HEK293T (cell line): ENCODE results near the gene CTNNA3.
A peak's percentile ranks its signal among the peaks of the same experiment; 100 is the strongest.

Experiments
- CTCF ChIA-PET: fragments of 350-600 bp; formaldehyde crosslinking; extraction: SDS; loops from one replicate; lab custom pipeline; 2021; ENCODE audit warnings: antibody characterized with exemption, inconsistent platforms; lab: Yijun Ruan, JAX
- POLR2A ChIA-PET: fragments of 350-600 bp; formaldehyde crosslinking; extraction: SDS; loops from one replicate; lab custom pipeline; 2020; ENCODE audit warnings: antibody characterized with exemption, inconsistent platforms; lab: Yijun Ruan, JAX
- DNase-seq: peaks from one replicate; pipeline ENCODE4 v3.0.0; 2012; ENCODE audit warnings: mixed read lengths; ENCODE audit errors: extremely low spot score
- ARNT ChIP-seq: fragments of 450-650 bp; IDR thresholded peaks from 2 replicates; pipeline ENCODE4 v1.6.1; 2017; ENCODE audit warnings: mild to moderate bottlenecking
- BHLHE40 ChIP-seq: fragments of 450-650 bp; IDR thresholded peaks from 2 replicates; pipeline ENCODE4 v1.6.1; 2016; ENCODE audit warnings: mild to moderate bottlenecking, moderate library complexity, borderline replicate concordance
- CTBP1 ChIP-seq: fragments of 450-650 bp; IDR thresholded peaks from 2 replicates; pipeline ENCODE4 v1.6.1; 2016; ENCODE audit warnings: borderline replicate concordance
- ELF4 ChIP-seq: fragments of 450-650 bp; IDR thresholded peaks from 2 replicates; pipeline ENCODE4 v1.6.1; 2017; ENCODE audit warnings: antibody characterized with exemption
- FOXA1 ChIP-seq: fragments of 450-650 bp; IDR thresholded peaks from 2 replicates; pipeline ENCODE4 v1.6.1; 2016; ENCODE audit warnings: mild to moderate bottlenecking
- FOXK2 ChIP-seq: fragments of 450-650 bp; IDR thresholded peaks from 2 replicates; pipeline ENCODE4 v1.6.1; 2016; ENCODE audit warnings: mild to moderate bottlenecking
- FOXM1 ChIP-seq: fragments of 450-650 bp; IDR thresholded peaks from 2 replicates; pipeline ENCODE4 v1.6.1; 2017; ENCODE audit warnings: mild to moderate bottlenecking, borderline replicate concordance
- HDGF ChIP-seq: fragments of 450-650 bp; IDR thresholded peaks from 2 replicates; pipeline ENCODE4 v1.6.1; 2017; ENCODE audit warnings: antibody characterized with exemption, borderline replicate concordance
- L3MBTL2 ChIP-seq: fragments of 450-650 bp; conservative IDR thresholded peaks from 2 replicates; pipeline ENCODE4 v1.6.1; 2016; ENCODE audit warnings: mild to moderate bottlenecking
- LEF1 ChIP-seq: fragments of 450-650 bp; IDR thresholded peaks from 2 replicates; pipeline ENCODE4 v1.6.1; 2017; ENCODE audit warnings: mild to moderate bottlenecking, borderline replicate concordance
- NFRKB ChIP-seq: fragments of 450-650 bp; IDR thresholded peaks from 2 replicates; pipeline ENCODE4 v1.6.1; 2016; ENCODE audit warnings: mild to moderate bottlenecking, moderate library complexity
- PKNOX1 ChIP-seq: fragments of 450-650 bp; IDR thresholded peaks from 2 replicates; pipeline ENCODE4 v1.6.1; 2016
- SP1 ChIP-seq: fragments of 450-650 bp; IDR thresholded peaks from 2 replicates; pipeline ENCODE4 v1.6.1; 2017
- SUZ12 ChIP-seq: fragments of 450-650 bp; IDR thresholded peaks from 2 replicates; pipeline ENCODE4 v1.6.1; 2016; ENCODE audit warnings: mild to moderate bottlenecking
- TARDBP ChIP-seq: fragments of 450-650 bp; IDR thresholded peaks from 2 replicates; pipeline ENCODE4 v1.6.1; 2016
- ZNF384 ChIP-seq: fragments of 450-650 bp; IDR thresholded peaks from 2 replicates; pipeline ENCODE4 v1.6.1; 2016

CTNNA3 gene

DNA sequence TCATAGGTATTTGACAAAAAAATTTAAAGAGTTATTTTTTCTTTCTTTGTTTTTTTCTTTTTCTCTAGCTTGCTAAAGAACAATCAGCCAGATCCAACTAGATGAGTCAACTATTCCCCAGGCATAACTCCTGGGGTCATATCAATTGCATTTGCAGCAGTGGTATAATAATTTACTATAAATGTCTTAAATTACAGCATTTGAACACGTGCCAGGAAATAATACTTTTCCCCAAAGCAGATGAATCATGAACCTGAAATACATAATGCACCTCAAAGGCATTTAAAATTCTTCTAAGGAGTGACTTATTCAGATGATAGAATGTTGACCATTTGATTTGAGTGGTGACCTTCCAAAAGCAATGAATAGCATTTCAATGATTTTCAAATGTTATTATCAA is 580.0 kb downstream of the CTNNA3 start:
- ChIA-PET CTCF (no interaction called here), POLR2A (no interaction called here)
- TF ChIP-seq SP1: no peak
- TF ChIP-seq ELF4: no peak
- no peak for TF ChIP-seq L3MBTL2
- no peak for TF ChIP-seq FOXM1
- TF ChIP-seq SUZ12: no peak
- TF ChIP-seq LEF1: no peak
- no peak for TF ChIP-seq HDGF
- TF ChIP-seq ARNT: no peak
- TF ChIP-seq FOXA1: no peak
- TF ChIP-seq PKNOX1: no peak
- no peak for TF ChIP-seq BHLHE40
- TF ChIP-seq CTBP1: no peak
- TF ChIP-seq ZNF384: no peak
- TF ChIP-seq NFRKB: no peak
- TF ChIP-seq FOXK2: no peak
- DNase-seq: no peak

DNA sequence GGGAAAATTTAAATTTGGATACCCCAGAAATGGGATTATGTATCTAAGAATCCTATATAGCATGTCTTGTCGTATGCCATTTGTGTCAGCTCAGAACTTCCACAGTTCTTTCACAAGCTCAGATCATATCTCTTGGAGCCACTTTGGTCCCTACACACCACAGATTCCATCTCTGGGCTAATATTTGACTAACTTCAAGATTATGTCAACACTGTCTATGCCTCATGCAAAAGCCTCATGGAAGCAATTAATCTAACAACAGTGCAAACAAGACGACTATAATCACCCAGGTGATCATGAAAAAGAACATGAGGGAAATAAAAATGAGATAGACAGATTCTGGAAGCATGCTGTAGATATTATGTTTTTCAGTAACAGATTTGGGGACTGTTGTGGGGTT is 581.0 kb downstream of the CTNNA3 start:
- POLR2A ChIA-PET: no interaction called here

GRCh38 chr10:67112765-67113164 is 583.2 kb downstream of the CTNNA3 start:
- no peak for DNase-seq
- CTCF ChIA-PET: no interaction called here
- no peak for TF ChIP-seq FOXM1
- no peak for TF ChIP-seq TARDBP
- no peak for TF ChIP-seq FOXK2
- TF ChIP-seq ELF4: no peak
- POLR2A ChIA-PET: no interaction called here

More for the DNA sequence above, 581.0 kb downstream of the CTNNA3 start:
- CTCF ChIA-PET: no interaction called here
- DNase-seq: no peak
- no peak for TF ChIP-seq FOXK2
- TF ChIP-seq CTBP1: no peak
- no peak for TF ChIP-seq FOXM1
- no peak for TF ChIP-seq ARNT

GRCh38 chr10:67110286-67110685 is 585.7 kb downstream of the CTNNA3 start:
- CTCF ChIA-PET: no interaction called here
- TF ChIP-seq ELF4 (no peak), HDGF (no peak), BHLHE40 (no peak), LEF1 (no peak), ARNT (no peak), SP1 (no peak), NFRKB (no peak), SUZ12 (no peak), FOXA1 (no peak), FOXK2 (no peak), ZNF384 (no peak), L3MBTL2 (no peak), TARDBP (no peak), CTBP1 (no peak), FOXM1 (no peak), PKNOX1 (no peak)
- DNase-seq: peak; percentile 9
- POLR2A ChIA-PET: no interaction called here

GRCh38 chr10:67107670-67108069 is 588.3 kb downstream of the CTNNA3 start:
- ChIA-PET CTCF (no interaction called here), POLR2A (no interaction called here)
- no peak for DNase-seq
- no peak for TF ChIP-seq FOXK2
- no peak for TF ChIP-seq SUZ12
- no peak for TF ChIP-seq LEF1
- no peak for TF ChIP-seq HDGF
- TF ChIP-seq FOXA1: no peak
- TF ChIP-seq TARDBP: no peak
- no peak for TF ChIP-seq L3MBTL2
- TF ChIP-seq ARNT: no peak
- TF ChIP-seq ELF4: no peak
- TF ChIP-seq NFRKB: no peak
- no peak for TF ChIP-seq ZNF384
- TF ChIP-seq FOXM1: no peak
- TF ChIP-seq BHLHE40: no peak
- TF ChIP-seq SP1: no peak
- no peak for TF ChIP-seq CTBP1
- no peak for TF ChIP-seq PKNOX1

DNA sequence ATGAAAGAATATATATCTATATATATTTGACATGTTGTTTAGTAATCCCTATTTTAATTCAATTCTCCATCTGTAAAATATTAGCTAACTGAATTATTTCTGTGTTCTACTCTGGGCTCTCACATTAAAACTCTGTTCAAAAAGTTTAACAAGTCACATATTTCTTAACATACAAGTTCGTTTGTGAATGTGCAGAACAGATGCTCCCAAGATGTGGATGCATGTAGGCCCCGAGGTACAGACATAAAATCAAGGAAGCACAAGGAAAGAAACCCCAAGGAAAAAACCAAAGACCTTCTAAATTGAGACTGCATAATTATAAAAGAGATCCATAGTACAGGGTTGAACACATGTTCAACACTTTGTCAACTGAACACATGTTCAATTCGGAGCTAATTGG is 595.0 kb downstream of the CTNNA3 start:
- POLR2A ChIA-PET: no interaction called here
- CTCF ChIA-PET: no interaction called here
- no peak for DNase-seq
- TF ChIP-seq SUZ12 (no peak), ARNT (no peak), TARDBP (no peak), LEF1 (no peak), SP1 (no peak), NFRKB (no peak), ZNF384 (no peak)

DNA sequence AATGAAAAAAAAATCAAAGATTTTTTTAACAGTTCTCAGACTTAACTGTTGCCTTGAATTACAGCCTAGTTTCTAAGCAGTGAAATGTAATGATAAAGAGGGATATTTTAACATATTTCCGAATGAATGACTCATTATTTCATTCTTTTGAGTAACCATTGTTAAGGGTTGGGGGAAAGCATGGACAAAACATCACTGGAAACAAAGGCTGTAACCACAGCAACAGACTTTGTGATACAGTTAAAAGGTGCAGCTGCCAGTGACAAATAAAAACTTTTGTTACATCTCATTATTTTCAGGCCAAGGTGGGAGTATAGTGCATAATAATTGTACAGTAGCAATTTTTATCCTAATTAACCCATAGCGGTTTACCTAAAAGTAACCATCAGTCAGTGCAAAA is 597.5 kb downstream of the CTNNA3 start:
- CTCF ChIA-PET: no interaction called here
- TF ChIP-seq HDGF: no peak
- TF ChIP-seq ELF4: no peak
- TF ChIP-seq SP1: no peak
- TF ChIP-seq CTBP1: no peak
- TF ChIP-seq LEF1: no peak
- no peak for TF ChIP-seq L3MBTL2
- TF ChIP-seq TARDBP: no peak
- TF ChIP-seq ARNT: no peak
- no peak for DNase-seq
- POLR2A ChIA-PET: no interaction called here
